Nephron progenitor cell (in vitro differentiated cells): ENCODE measurements around the gene TNFAIP8L3.
"Not testable (repeated sequence)": the region's sequence is repeated elsewhere in the genome, so short reads cannot be mapped to it uniquely, and the experiment has no call there.

ENCODE experiments used
- DNase-seq: peaks from one replicate; pipeline ENCODE4 v3.0.0; 2021
- H3K27ac Mint-ChIP-seq: 2 replicates; pipeline ENCODE4 v1.8.0; 2021; ENCODE audit warnings: mild to moderate bottlenecking, moderate library complexity, mixed read lengths
- H3K27me3 Mint-ChIP-seq: 2 replicates; pipeline ENCODE4 v1.8.0; 2021; ENCODE audit warnings: mild to moderate bottlenecking, low read depth, mixed read lengths; ENCODE audit not compliant: poor library complexity
- H3K36me3 Mint-ChIP-seq: 2 replicates; pipeline ENCODE4 v1.8.0; 2021; ENCODE audit warnings: low read depth, mixed read lengths
- H3K4me1 Mint-ChIP-seq: 2 replicates; pipeline ENCODE4 v1.8.0; 2021; ENCODE audit warnings: mixed read lengths
- H3K4me3 Mint-ChIP-seq: 2 replicates; pipeline ENCODE4 v1.8.0; 2021; ENCODE audit warnings: mild to moderate bottlenecking, moderate library complexity, mixed read lengths
- H3K9me3 Mint-ChIP-seq: 2 replicates; pipeline ENCODE4 v1.8.0; 2021; ENCODE audit warnings: mild to moderate bottlenecking, moderate library complexity, mixed read lengths
- CTCF ChIP-seq: fragments of 200-600 bp; sonication (generic); IDR thresholded peaks from 2 replicates; pipeline ENCODE4 v1.5.0; 2021; ENCODE audit warnings: antibody characterized with exemption

Gene TNFAIP8L3

GRCh38 chr15:51130344-51130743 is 35.6 kb upstream of the TNFAIP8L3 start:
- H3K27ac Mint-ChIP-seq = no peak overlapping the region
- peaks cover 3% of the 10 kb centered on the region for H3K27me3 Mint-ChIP-seq
- no peak for TF ChIP-seq CTCF
- no peak for DNase-seq
- H3K4me3 Mint-ChIP-seq = no peak overlapping the region
- H3K4me1 Mint-ChIP-seq = peaks cover 6% of the 10 kb centered on the region
- no peaks in the 10 kb centered on the region for H3K9me3 Mint-ChIP-seq
- no peaks in the 10 kb centered on the region for H3K36me3 Mint-ChIP-seq

- Mint-ChIP-seq H3K36me3 (no peaks in the 10 kb centered on the region), H3K4me1 (peaks cover 6% of the 10 kb centered on the region), H3K4me3 (no peak overlapping the region), H3K27ac (no peak overlapping the region), H3K27me3 (peaks cover 3% of the 10 kb centered on the region), H3K9me3 (peaks cover 3% of the 10 kb centered on the region)
- no peak for DNase-seq
- no peak for TF ChIP-seq CTCF
Observed at GRCh38 chr15:51129535-51130188, 35.0 kb upstream of the TNFAIP8L3 start.

GRCh38 chr15:51128701-51129100 is 34.0 kb upstream of the TNFAIP8L3 start:
- Mint-ChIP-seq H3K27me3 (peaks cover 3% of the 10 kb centered on the region), H3K4me1 (peaks cover 6% of the 10 kb centered on the region), H3K4me3 (no peak overlapping the region), H3K36me3 (no peaks in the 10 kb centered on the region), H3K9me3 (peaks cover 12% of the 10 kb centered on the region), H3K27ac (no peak overlapping the region)
- no peak for DNase-seq
- no peak for TF ChIP-seq CTCF

- Mint-ChIP-seq H3K27ac (peak overlapping the region; percentile 0), H3K4me1 (no peaks in the 10 kb centered on the region), H3K36me3 (no peaks in the 10 kb centered on the region), H3K27me3 (no peaks in the 10 kb centered on the region), H3K4me3 (no peak overlapping the region), H3K9me3 (peaks cover 20% of the 10 kb centered on the region)
- no peak for DNase-seq
- no peak for TF ChIP-seq CTCF
Observed at GRCh38 chr15:51126842-51127241, 32.1 kb upstream of the TNFAIP8L3 start.

- not testable (repeated sequence) for H3K36me3 Mint-ChIP-seq, H3K27ac Mint-ChIP-seq, H3K4me1 Mint-ChIP-seq
Observed at GRCh38 chr15:51123002-51123401, 28.3 kb upstream of the TNFAIP8L3 start.

GRCh38 chr15:51121631-51122225 is 27.0 kb upstream of the TNFAIP8L3 start:
- no peaks in the 10 kb centered on the region for H3K36me3 Mint-ChIP-seq
- TF ChIP-seq CTCF = no peak
- H3K27ac Mint-ChIP-seq = no peak overlapping the region
- H3K4me1 Mint-ChIP-seq = no peaks in the 10 kb centered on the region
- DNase-seq = no peak
- H3K9me3 Mint-ChIP-seq = peaks cover 23% of the 10 kb centered on the region
- H3K4me3 Mint-ChIP-seq = no peak overlapping the region
- peaks cover 5% of the 10 kb centered on the region for H3K27me3 Mint-ChIP-seq

More at GRCh38 chr15:51123002-51123401, 28.3 kb upstream of the TNFAIP8L3 start:
- H3K9me3 Mint-ChIP-seq = peaks cover 23% of the 10 kb centered on the region
- H3K27me3 Mint-ChIP-seq, DNase-seq, H3K4me3 Mint-ChIP-seq: not testable (repeated sequence)
